GM10266 (cell line): ENCODE data around the gene TBX3.

Source experiments
- DNase-seq: peaks from one replicate; pipeline ENCODE4 v3.0.0; 2012; ENCODE audit errors: extremely low spot score
- CTCF ChIP-seq: IDR thresholded peaks from 2 replicates; pipeline ENCODE4 v1.5.1; 2012; ENCODE audit warnings: mild to moderate bottlenecking, low read depth; ENCODE audit not compliant: control insufficient read depth, insufficient read depth; ENCODE audit errors: missing control alignments

Gene TBX3

GRCh38 chr12:114681116-114681871, 2.7 kb downstream of the TBX3 start:
- no peak for DNase-seq
- no peak for TF ChIP-seq CTCF

- no peak for DNase-seq
- TF ChIP-seq CTCF: no peak
These were observed 3.3 kb downstream of the TBX3 start for GRCh38 chr12:114680604-114681069.

GRCh38 chr12:114679942-114680341, 4.0 kb downstream of the TBX3 start:
- no peak for DNase-seq
- no peak for TF ChIP-seq CTCF

GRCh38 chr12:114679452-114679875, 4.5 kb downstream of the TBX3 start:
- no peak for TF ChIP-seq CTCF
- DNase-seq: no peak

- DNase-seq: no peak
- TF ChIP-seq CTCF: no peak
These were observed 5.3 kb downstream of the TBX3 start for GRCh38 chr12:114678718-114679117.

- DNase-seq: no peak
- no peak for TF ChIP-seq CTCF
These were observed 5.9 kb downstream of the TBX3 start for GRCh38 chr12:114678028-114678427.

GRCh38 chr12:114676142-114676741, 7.7 kb downstream of the TBX3 start:
- no peak for TF ChIP-seq CTCF
- no peak for DNase-seq
